ENCODE results near the gene IL1B.

Gene IL1B

DNA sequence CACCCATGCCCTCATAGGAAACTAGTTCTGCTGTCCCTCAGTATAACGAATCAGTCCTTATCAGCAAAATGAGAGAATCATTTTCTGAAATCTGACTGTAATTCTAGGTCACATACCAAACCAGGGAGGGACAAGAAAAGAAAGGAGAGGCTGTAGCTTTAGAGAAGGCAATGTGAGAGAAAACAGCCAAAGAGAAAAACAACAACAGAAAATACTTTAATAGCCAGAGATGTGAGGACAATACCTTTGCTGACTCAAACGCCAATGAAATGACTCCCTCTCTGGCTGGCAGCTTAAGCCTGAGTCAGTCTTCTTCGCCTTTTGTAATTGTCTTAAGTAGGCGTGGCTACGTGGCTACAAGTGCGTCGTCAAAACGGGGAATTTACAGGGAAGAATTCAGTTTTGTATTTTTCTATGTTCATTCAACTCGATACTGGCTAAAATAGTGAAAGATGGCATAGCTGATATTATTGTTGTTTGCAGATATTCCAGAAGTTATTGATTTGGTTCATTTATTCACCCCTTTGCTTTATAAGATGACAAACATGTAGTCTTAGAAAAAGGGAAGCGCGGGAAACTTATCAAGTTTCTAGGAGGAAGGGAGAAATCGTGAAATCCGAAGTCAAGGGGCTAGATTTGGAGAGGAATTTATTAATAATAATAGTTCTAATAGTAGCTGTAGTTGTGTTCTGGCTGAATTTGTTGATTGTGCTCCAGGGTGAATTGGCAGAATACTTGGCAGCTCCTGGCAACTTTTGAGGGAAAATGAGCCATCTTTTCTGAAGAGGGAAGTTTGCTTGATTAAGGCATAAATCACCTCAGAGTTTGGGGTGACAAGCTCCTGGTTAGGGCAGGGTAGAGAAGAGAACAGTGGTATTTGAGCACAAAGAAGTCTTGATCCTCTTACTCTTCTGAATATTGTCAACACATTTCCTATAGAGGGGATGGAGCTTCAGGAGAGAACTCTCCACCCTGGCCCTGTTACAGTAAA, 52.1 kb downstream of the IL1B start, which contains the start of gene IL1A:
TSS of gene IL1A (minus strand) at position 295 of the 991 bp plus-strand sequence. CDS start 723 bp downstream, outside the sequence.
- no peak for TF ChIP-seq ZFX (IDR thresholded peaks at IDR 0.05)
- TF ChIP-seq, protein P1, sequence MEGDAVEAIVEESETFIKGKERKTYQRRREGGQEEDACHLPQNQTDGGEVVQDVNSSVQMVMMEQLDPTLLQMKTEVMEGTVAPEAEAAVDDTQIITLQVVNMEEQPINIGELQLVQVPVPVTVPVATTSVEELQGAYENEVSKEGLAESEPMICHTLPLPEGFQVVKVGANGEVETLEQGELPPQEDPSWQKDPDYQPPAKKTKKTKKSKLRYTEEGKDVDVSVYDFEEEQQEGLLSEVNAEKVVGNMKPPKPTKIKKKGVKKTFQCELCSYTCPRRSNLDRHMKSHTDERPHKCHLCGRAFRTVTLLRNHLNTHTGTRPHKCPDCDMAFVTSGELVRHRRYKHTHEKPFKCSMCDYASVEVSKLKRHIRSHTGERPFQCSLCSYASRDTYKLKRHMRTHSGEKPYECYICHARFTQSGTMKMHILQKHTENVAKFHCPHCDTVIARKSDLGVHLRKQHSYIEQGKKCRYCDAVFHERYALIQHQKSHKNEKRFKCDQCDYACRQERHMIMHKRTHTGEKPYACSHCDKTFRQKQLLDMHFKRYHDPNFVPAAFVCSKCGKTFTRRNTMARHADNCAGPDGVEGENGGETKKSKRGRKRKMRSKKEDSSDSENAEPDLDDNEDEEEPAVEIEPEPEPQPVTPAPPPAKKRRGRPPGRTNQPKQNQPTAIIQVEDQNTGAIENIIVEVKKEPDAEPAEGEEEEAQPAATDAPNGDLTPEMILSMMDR (conservative IDR thresholded peaks at IDR 0.05), result no peak
- no peak within 1 kb of the TSS for H3K27ac ChIP-seq

DNA sequence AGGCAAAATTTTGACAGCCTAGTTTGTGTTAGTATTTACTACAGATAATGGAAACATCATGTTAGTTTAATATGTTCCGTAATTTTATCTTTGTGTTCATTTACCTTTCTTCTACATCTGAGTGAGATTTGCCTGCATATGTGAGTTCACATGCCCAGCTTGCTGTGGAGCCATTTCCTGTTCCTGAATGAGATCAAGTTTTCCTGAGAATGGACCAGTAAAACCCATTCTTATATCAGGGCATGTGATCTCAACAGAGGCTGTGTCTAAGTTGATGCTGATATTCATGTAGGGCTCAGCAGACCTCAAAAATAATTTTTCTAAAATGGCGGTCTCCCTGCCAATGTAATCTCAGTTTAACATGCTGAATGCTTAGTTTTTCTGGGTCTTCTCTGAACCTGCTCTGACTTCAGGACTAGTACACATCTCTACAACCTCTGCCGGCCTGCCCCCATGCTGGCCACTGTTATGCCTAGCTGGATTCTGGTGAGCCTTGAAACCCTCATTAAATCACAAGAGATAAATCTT, 53.3 kb downstream of the IL1B start:
- no peak for TF ChIP-seq ZFX (IDR thresholded peaks at IDR 0.05)
- TF ChIP-seq, protein P1 (conservative IDR thresholded peaks at IDR 0.05), result no peak
- no peak overlapping the region for H3K27ac ChIP-seq

DNA sequence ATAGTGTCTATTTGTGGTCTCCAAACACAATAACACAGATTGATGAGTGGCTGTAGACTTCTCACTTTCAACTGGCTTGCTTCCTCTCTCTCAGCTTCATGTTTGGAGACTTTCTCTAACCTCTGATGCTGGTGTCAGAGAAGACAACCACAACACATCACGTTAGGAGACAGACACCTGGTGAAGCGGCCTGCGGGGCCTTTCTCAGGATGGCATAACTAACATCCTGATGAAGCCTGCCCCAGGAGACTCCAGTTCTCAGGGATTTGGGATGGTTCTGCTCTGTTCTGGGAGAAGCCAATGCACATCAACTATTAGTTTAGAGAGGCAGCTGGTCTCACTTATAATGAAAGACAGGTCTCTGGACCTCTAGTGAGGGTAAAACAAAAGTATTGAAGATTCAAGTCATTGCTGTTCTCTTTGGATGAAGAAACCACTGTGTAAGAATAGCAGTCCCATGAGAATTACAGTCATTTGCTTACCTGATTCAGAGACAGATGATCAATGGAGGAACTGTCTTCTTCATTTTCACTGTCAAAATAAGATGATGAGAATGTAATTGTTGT, 54.3 kb downstream of the IL1B start:
- H3K27ac ChIP-seq, result no peak overlapping the region
- TF ChIP-seq ZFX (IDR thresholded peaks at IDR 0.05), result no peak
- TF ChIP-seq, protein P1 (conservative IDR thresholded peaks at IDR 0.05), result no peak

Measured in C4-2B (cell line).